Spleen (tissue), 7 donors: Measurements from ENCODE around the gene AKR7A3.

Experiments
- POLR2A ChIP-seq, 3 donors: fragments of 450-650 bp; IDR thresholded peaks; one replicate each; pipeline ENCODE4 v1.5.1; 2017; ENCODE audit warnings: antibody characterized with exemption in 3 of 3, mild to moderate bottlenecking in 1 of 3
- TF ChIP-seq, protein P1 (sequence below), 11 experiments: fragments of 200-600 bp in 7 of 11; fragments of 450-650 bp in 4 of 11; sonication (generic) in 4 of 11; IDR thresholded peaks in 8 of 11; conservative IDR thresholded peaks in 3 of 11; 1 replicate in 7 of 11; 2 replicates in 4 of 11; pipeline versions ENCODE4 v1.4.0 to v1.8.0; 2016 to 2021; ENCODE audit warnings: antibody characterized with exemption in 11 of 11, inconsistent platforms in 4 of 11, mild to moderate bottlenecking in 1 of 11
- donor health status: DM: no; HTN: no; CAD: no; lungs with moderate emphysema.
- donor health status: DM: no; HTN: no; CAD: no.
- donor health status: DM: no; HTN: no; CAD: no.

DNA sequence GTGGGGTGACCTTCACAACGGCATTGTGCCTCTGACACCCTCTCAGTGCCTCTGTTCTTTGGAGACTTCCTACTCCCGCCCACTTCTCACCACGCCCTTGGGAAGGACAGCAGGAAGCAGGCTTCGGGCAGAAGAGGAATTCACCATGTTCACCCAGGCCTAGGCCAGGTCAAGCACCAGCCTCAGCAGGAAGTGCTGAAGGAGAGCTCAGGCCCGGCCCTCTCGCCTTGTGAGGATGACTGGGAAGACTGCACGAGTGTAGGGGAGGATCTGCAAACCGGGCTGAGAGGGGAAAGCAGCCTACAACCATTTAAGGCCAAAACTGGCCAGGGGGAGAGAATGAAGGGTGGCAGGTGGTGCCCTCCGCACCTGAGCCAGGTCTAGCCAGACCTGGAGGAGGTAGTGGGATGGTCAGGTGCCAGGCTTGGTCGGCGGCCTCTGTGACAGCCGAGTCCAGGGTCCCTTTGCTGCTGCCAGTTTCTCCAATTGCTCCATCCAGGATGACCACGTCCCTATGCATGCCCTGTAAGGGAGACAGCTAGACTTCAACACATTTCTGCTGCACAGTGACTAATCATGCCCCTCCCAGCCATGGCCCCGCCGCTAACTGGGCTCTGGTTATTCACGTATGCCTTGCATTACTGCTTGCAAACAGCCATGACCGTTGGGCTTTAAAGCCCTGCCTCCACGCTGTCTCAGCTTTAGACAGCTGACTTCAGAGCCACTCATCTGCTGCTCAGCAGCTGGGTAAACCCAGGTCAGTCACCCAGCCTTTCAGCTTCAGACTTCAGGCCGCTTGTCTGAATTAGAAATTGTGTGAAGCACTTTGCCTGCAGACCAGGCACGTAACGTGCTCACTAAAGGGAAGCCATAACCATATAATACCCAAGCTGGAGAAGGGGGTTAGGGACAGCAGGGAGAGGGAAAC lies 28.1 kb downstream of the AKR7A3 start:
- TF ChIP-seq, protein P1, sequence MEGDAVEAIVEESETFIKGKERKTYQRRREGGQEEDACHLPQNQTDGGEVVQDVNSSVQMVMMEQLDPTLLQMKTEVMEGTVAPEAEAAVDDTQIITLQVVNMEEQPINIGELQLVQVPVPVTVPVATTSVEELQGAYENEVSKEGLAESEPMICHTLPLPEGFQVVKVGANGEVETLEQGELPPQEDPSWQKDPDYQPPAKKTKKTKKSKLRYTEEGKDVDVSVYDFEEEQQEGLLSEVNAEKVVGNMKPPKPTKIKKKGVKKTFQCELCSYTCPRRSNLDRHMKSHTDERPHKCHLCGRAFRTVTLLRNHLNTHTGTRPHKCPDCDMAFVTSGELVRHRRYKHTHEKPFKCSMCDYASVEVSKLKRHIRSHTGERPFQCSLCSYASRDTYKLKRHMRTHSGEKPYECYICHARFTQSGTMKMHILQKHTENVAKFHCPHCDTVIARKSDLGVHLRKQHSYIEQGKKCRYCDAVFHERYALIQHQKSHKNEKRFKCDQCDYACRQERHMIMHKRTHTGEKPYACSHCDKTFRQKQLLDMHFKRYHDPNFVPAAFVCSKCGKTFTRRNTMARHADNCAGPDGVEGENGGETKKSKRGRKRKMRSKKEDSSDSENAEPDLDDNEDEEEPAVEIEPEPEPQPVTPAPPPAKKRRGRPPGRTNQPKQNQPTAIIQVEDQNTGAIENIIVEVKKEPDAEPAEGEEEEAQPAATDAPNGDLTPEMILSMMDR (IDR thresholded peaks at IDR 0.05 in 8 of 11, conservative IDR thresholded peaks at IDR 0.05 in 3 of 11), result no peak
- TF ChIP-seq POLR2A (IDR thresholded peaks at IDR 0.05), result no peak
